ENCODE measurements around the gene VCAN.

DNA sequence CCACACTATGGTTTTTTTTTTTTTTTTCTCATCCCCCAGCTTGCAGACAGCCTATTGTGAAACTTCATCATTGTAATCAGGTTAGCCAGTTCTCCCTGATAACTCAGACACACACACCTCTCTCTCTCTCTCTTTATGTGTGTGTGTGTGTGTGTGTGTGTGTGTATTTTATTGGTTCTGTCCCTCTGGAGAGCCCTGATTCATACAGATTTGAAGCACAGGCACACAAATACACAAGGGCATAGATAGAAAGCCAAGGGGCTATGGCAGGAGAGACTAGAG, 20.6 kb upstream of the VCAN start:
- TF ChIP-seq, protein P1, sequence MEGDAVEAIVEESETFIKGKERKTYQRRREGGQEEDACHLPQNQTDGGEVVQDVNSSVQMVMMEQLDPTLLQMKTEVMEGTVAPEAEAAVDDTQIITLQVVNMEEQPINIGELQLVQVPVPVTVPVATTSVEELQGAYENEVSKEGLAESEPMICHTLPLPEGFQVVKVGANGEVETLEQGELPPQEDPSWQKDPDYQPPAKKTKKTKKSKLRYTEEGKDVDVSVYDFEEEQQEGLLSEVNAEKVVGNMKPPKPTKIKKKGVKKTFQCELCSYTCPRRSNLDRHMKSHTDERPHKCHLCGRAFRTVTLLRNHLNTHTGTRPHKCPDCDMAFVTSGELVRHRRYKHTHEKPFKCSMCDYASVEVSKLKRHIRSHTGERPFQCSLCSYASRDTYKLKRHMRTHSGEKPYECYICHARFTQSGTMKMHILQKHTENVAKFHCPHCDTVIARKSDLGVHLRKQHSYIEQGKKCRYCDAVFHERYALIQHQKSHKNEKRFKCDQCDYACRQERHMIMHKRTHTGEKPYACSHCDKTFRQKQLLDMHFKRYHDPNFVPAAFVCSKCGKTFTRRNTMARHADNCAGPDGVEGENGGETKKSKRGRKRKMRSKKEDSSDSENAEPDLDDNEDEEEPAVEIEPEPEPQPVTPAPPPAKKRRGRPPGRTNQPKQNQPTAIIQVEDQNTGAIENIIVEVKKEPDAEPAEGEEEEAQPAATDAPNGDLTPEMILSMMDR (IDR thresholded peaks at IDR 0.05), result no peak
- TF ChIP-seq POLR2A (IDR thresholded peaks at IDR 0.05; ENCODE audit: low read length) (no peak), JUNB (IDR thresholded peaks at IDR 0.05) (no peak), BHLHE40 (IDR thresholded peaks at IDR 0.05; ENCODE audit: low read depth, low read length) (no peak), JUN (IDR thresholded peaks at IDR 0.05) (no peak), CHD4 (IDR thresholded peaks at IDR 0.05; ENCODE audit: borderline replicate concordance) (no peak), FOXS1 (CRISPR knock-in tag; IDR thresholded peaks at IDR 0.05) (no peak), NFE2L2 (conservative IDR thresholded peaks at IDR 0.05; ENCODE audit: low read length) (no peak)
- TF ChIP-seq, protein P2, sequence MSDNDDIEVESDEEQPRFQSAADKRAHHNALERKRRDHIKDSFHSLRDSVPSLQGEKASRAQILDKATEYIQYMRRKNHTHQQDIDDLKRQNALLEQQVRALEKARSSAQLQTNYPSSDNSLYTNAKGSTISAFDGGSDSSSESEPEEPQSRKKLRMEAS (IDR thresholded peaks at IDR 0.05), result no peak
- TF ChIP-seq, protein P3, sequence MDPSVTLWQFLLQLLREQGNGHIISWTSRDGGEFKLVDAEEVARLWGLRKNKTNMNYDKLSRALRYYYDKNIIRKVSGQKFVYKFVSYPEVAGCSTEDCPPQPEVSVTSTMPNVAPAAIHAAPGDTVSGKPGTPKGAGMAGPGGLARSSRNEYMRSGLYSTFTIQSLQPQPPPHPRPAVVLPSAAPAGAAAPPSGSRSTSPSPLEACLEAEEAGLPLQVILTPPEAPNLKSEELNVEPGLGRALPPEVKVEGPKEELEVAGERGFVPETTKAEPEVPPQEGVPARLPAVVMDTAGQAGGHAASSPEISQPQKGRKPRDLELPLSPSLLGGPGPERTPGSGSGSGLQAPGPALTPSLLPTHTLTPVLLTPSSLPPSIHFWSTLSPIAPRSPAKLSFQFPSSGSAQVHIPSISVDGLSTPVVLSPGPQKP (IDR thresholded peaks at IDR 0.05; ENCODE audit: low read depth, low read length), result no peak
- TF ChIP-seq, protein P4, sequence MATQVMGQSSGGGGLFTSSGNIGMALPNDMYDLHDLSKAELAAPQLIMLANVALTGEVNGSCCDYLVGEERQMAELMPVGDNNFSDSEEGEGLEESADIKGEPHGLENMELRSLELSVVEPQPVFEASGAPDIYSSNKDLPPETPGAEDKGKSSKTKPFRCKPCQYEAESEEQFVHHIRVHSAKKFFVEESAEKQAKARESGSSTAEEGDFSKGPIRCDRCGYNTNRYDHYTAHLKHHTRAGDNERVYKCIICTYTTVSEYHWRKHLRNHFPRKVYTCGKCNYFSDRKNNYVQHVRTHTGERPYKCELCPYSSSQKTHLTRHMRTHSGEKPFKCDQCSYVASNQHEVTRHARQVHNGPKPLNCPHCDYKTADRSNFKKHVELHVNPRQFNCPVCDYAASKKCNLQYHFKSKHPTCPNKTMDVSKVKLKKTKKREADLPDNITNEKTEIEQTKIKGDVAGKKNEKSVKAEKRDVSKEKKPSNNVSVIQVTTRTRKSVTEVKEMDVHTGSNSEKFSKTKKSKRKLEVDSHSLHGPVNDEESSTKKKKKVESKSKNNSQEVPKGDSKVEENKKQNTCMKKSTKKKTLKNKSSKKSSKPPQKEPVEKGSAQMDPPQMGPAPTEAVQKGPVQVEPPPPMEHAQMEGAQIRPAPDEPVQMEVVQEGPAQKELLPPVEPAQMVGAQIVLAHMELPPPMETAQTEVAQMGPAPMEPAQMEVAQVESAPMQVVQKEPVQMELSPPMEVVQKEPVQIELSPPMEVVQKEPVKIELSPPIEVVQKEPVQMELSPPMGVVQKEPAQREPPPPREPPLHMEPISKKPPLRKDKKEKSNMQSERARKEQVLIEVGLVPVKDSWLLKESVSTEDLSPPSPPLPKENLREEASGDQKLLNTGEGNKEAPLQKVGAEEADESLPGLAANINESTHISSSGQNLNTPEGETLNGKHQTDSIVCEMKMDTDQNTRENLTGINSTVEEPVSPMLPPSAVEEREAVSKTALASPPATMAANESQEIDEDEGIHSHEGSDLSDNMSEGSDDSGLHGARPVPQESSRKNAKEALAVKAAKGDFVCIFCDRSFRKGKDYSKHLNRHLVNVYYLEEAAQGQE (IDR thresholded peaks at IDR 0.05), result no peak
